HG03097 (cell line): ENCODE measurements around the gene U2SURP.
"Not testable (repeated sequence)": the region's sequence is repeated elsewhere in the genome, so short reads cannot be mapped to it uniquely, and the experiment has no call there.

Source experiments
- ATAC-seq: cut with Tn5 transposase; IDR thresholded peaks from one replicate; pipeline ENCODE4 v1.9.1; 2021; ENCODE audit not compliant: unreplicated experiment, low FRiP score

U2SURP gene

GRCh38 chr3:143010024-143010423 is 8.7 kb downstream of the U2SURP start:
- no peak for ATAC-seq

GRCh38 chr3:143011705-143012104 is 10.3 kb downstream of the U2SURP start:
- ATAC-seq: no peak

GRCh38 chr3:143014921-143015320 is 13.6 kb downstream of the U2SURP start:
- ATAC-seq: no peak

GRCh38 chr3:143016321-143016972 is 15.1 kb downstream of the U2SURP start:
- ATAC-seq: no peak

GRCh38 chr3:143024351-143024960 is 23.1 kb downstream of the U2SURP start:
- no peak for ATAC-seq

- no peak for ATAC-seq
Observed at GRCh38 chr3:143031327-143031726, 30.0 kb downstream of the U2SURP start.

- not testable (repeated sequence) for ATAC-seq
Observed at GRCh38 chr3:143031796-143032387, 30.5 kb downstream of the U2SURP start.

- ATAC-seq: no peak
Observed at GRCh38 chr3:143035466-143036211, 34.3 kb downstream of the U2SURP start.

- no peak for ATAC-seq
Observed at GRCh38 chr3:143036557-143036956, 35.2 kb downstream of the U2SURP start.

- ATAC-seq: no peak
Observed at GRCh38 chr3:143037867-143038266, 36.5 kb downstream of the U2SURP start.

- no peak for ATAC-seq
Observed at GRCh38 chr3:143040261-143040879, 39.0 kb downstream of the U2SURP start.

- ATAC-seq: no peak
Observed at GRCh38 chr3:143041903-143042302, 40.5 kb downstream of the U2SURP start.

- ATAC-seq: no peak
Observed at GRCh38 chr3:143045639-143046038, 44.3 kb downstream of the U2SURP start.

- ATAC-seq: not testable (repeated sequence)
Observed at GRCh38 chr3:143046075-143046474, 44.7 kb downstream of the U2SURP start.

GRCh38 chr3:143054011-143054410 is 52.6 kb downstream of the U2SURP start:
- ATAC-seq: no peak

GRCh38 chr3:143056372-143056771 is 55.0 kb downstream of the U2SURP start:
- no peak for ATAC-seq

- ATAC-seq: peak; percentile 95
Observed at GRCh38 chr3:143060906-143061305, 59.5 kb downstream of the U2SURP start.

GRCh38 chr3:143063018-143063417 is 61.6 kb downstream of the U2SURP start:
- ATAC-seq: no peak

- no peak for ATAC-seq
Observed at GRCh38 chr3:143064777-143065176, 63.4 kb downstream of the U2SURP start.

GRCh38 chr3:143065364-143065763 is 64.0 kb downstream of the U2SURP start:
- no peak for ATAC-seq

GRCh38 chr3:143066033-143066432 is 64.7 kb downstream of the U2SURP start:
- no peak for ATAC-seq
